CD4-positive, alpha-beta T cell treated with Interleukin-6 at 100 ng/mL for 8 hours (primary cell): ENCODE data around the gene MEF2B.
"Not testable (repeated sequence)": the region's sequence is repeated elsewhere in the genome, so short reads cannot be mapped to it uniquely, and the experiment has no call there.

ENCODE experiments used
- DNase-seq: peaks from one replicate; pipeline ENCODE4 v3.0.0-alpha.2; 2020; ENCODE audit warnings: mixed read lengths, low spot score

The MEF2B gene

GRCh38 chr19:19155495-19156219 is 14.4 kb downstream of the MEF2B start:
- DNase-seq = no peak

GRCh38 chr19:19154768-19155494 is 15.1 kb downstream of the MEF2B start:
- no peak for DNase-seq

GRCh38 chr19:19152668-19153384 is 17.2 kb downstream of the MEF2B start:
- DNase-seq = no peak

DNA sequence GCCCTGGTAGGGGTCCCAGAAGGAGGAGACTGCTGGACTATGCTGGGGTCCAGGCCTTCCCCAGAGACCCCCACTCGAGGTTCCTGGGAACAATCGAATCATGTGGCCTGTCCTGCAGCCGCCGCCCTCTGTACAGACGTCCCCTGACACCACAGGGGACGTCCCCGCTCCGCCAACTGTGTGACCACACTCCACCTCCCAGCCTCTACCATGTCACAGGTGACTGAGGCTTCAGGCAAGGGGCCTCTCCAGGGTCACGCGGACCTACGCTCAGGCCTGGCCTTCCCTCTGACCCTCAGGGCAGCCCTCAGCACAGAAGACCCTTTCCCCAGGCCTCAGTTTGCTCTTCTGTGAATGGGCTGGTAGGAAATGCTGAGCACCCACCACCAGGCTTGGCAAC is 18.6 kb downstream of the MEF2B start:
- no peak for DNase-seq

GRCh38 chr19:19149435-19149834 is 20.6 kb downstream of the MEF2B start:
- DNase-seq = no peak

GRCh38 chr19:19148504-19148903 is 21.6 kb downstream of the MEF2B start:
- not testable (repeated sequence) for DNase-seq

- no peak for DNase-seq
Observed at GRCh38 chr19:19147344-19147743, 22.7 kb downstream of the MEF2B start.

DNA sequence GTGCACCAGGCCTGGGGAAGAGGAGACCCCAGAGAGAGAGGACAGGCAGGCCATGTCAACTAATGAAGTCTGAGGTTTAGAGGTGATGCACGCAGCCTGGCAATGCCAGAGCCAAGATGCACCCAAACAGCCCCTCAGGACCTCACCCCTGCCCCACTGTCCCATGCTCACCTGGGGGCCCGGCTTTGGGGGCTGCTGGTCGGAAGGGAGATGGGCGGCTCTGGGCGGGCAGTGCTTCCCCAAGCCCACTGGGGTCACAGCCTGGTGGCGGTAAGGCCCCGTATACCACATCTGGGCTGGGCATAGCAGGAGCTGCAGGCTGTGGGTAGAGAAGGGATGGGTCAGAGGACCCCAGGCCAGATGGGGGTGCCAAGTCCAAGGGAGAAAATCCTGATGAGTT is 23.2 kb downstream of the MEF2B start:
- no peak for DNase-seq

- peak; percentile 82 for DNase-seq
Observed at GRCh38 chr19:19145684-19146608, 24.1 kb downstream of the MEF2B start.

DNA sequence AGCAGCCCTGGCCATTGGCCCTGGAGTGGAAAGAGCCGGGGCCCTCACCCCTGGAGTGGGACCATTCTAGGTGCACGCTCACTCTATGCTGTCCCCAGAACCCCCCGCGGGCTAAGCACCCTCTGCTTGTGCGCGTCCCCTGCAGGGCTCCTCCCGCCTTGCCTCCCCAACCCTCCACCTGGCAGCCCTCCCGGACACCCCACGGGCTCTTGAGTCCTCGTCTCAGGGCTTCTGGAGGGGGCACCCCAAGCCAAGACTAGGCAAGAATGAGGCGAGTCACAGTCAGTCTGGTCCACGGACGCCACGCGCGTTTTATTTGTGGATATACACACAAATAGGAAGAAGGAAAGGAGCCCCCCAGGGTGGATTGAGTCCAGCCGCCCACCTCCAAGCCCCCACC is 24.8 kb downstream of the MEF2B start:
- no peak for DNase-seq

GRCh38 chr19:19142347-19142746 is 27.7 kb downstream of the MEF2B start:
- DNase-seq = no peak

DNA sequence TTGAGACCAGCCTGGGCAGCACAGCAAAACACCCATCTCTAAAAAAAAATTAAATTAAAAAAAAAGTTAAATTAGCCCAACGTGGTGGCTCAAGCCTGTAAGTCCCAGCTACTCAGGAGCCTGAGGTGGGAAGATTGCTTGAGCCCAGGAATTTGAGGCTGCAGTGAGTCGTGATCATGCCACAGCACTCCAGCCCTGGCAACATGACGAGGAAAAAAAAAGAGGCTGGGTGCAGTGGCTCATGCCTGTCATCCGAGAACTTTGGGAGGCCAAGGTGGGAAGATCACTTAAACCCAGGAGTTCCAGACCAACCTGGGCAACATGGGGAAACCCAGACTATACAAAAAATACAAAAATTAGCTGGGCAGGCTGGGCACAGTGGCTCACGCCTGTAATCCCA is 29.6 kb downstream of the MEF2B start:
- DNase-seq = no peak

DNA sequence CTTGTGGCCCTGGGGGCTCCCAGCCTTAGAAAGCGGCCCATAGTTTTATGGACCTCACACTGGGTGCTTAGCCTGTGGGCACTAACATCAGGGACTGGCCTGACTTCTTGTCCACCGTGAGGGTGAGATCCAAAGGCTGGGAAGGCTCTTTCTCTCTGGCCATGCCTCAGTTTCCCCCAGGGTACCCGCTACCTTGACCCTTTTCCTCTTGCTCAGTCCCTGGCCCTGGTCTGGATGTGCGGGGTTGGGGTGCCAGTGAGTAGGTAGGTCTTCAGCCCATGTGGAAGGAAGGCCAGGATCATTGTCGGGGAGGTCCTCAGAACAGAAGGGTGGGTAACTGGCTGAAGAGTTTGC is 30.2 kb downstream of the MEF2B start:
- no peak for DNase-seq

GRCh38 chr19:19138109-19138981 is 31.7 kb downstream of the MEF2B start, which contains the start of gene TMEM161A:
TSS of gene TMEM161A (minus strand) at chr19:19138478. CDS start at chr19:19138428, 50 bp downstream.
- DNase-seq = peak; percentile 97

GRCh38 chr19:19137556-19138108 is 32.4 kb downstream of the MEF2B start:
- no peak for DNase-seq

GRCh38 chr19:19135713-19136112 is 34.4 kb downstream of the MEF2B start:
- not testable (repeated sequence) for DNase-seq

GRCh38 chr19:19134687-19135158 is 35.3 kb downstream of the MEF2B start:
- peak; percentile 14 for DNase-seq

DNA sequence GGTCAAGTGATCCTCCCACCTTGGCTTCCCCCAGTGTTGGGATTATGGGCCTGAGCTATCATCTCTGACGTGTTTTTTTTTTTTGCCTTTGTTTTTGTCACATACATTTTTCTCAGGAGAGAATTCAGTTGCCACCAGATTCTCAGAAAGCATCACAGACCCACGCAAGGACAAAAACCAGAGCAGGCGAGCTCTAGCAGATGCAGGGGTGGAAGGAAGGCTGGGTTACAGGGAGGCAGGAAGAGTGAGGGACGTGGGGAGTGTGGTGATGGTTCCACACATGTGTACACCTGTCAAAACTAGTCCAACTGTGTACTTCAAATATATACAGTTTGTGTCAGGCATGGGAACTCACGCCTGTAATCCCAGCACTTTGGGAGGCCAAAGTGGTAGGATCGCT is 36.1 kb downstream of the MEF2B start:
- no peak for DNase-seq

- no peak for DNase-seq
Observed at GRCh38 chr19:19132912-19133311, 37.2 kb downstream of the MEF2B start.

DNA sequence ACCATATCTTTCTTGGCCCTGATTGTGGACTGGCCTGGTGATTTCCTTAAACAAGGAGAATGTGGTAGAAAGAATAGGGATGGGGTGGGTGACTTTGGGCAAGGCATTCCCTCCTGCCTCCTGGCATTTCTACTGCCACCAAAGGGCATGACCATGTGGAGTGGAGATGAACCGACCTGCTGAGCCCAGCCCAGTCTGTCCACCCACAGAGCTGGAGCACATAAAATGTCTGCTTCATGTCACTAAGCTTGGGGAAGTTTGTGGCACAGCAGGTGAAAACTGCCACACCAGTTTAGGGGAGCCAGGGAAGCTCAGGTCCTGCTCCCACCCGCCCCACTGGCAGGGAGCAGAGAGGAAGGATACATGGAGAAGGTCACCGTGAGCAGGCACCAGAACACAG is 38.1 kb downstream of the MEF2B start:
- no peak for DNase-seq
